Right atrium auricular region (tissue), 2 donors: ENCODE results near the gene REV3L. TPM values are rescaled to one million over a fixed set of nuclear protein-coding genes. Genes with fewer than 3 reads are reported as not detected.

Experiments used
- DNase-seq: peaks from one replicate; pipeline ENCODE4 v3.0.0-alpha.2; 2019; ENCODE audit warnings: low spot score
- H3K27ac ChIP-seq, 2 donors: fragments of 200-600 bp; sonication (generic); 1 replicate in 1 of 2; 2 replicates in 1 of 2; pipeline ENCODE4 v1.5.1; 2016 to 2019
- H3K27me3 ChIP-seq, 2 donors: fragments of 200-600 bp; sonication (generic); one replicate each; pipeline versions ENCODE4 v1.5.1 to v1.6.0; 2017 to 2019
- H3K36me3 ChIP-seq: fragments of 200-600 bp; sonication (generic); one replicate; pipeline ENCODE4 v1.5.1; 2016
- H3K4me1 ChIP-seq, 2 donors: fragments of 200-600 bp; sonication (generic); one replicate each; pipeline versions ENCODE4 v1.5.1 to v1.6.0; 2017 to 2019
- H3K4me3 ChIP-seq, 2 donors: fragments of 200-600 bp; sonication (generic); 1 replicate in 1 of 2; 2 replicates in 1 of 2; pipeline ENCODE4 v1.5.1; 2017 to 2019; ENCODE audit warnings: mild to moderate bottlenecking in 1 of 2, moderate library complexity in 1 of 2
- H3K9me3 ChIP-seq, 2 donors: fragments of 200-600 bp; sonication (generic); one replicate each; pipeline ENCODE4 v1.5.1; 2019
- total RNA-seq, 2 donors: library from RNA; depleted of rRNA; stranded (reverse); fragments of >200 nt; gene quantifications; one replicate each; pipeline ENCODE4 v1.1.0, GENCODE V29; 2016
- TF ChIP-seq, protein P1 (sequence below), 2 donors: fragments of 200-600 bp; sonication (generic); IDR thresholded peaks; one replicate each; pipeline ENCODE4 v1.5.1; 2019; ENCODE audit warnings: antibody characterized with exemption in 2 of 2

REV3L gene
- total RNA-seq, 2 donors from 2014 or later: 14.5 to 34.2 TPM

DNA sequence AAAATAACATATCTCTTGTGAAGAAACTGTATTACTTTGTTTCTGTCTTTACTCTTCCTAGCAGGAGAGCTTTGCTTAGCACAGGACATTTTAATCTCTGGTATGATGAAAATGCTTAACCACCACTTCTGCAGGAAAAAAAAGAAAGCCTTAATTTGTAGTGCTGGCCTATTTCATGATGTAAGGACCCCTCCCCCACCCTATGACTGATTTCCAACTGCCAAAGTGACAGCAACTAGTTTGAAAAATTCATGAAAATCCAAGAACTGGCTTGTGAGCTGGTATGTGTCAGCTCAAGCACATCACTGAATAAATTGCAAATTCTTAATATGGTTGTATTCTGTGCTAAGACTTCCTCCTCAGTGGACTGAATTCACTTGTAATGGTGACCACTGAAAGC is 125.3 kb downstream of the REV3L start:
- Histone ChIP-seq H3K4me3 (no peak overlapping the region), H3K27ac (no peak overlapping the region), H3K9me3 (no peaks in the 10 kb centered on the region), H3K27me3 (no peaks in the 10 kb centered on the region), H3K36me3 (no peaks in the 10 kb centered on the region), H3K4me1 (peaks cover 0 to 18% of the 10 kb centered on the region in 2 donors)
- no peak for DNase-seq
- TF ChIP-seq, protein P1, sequence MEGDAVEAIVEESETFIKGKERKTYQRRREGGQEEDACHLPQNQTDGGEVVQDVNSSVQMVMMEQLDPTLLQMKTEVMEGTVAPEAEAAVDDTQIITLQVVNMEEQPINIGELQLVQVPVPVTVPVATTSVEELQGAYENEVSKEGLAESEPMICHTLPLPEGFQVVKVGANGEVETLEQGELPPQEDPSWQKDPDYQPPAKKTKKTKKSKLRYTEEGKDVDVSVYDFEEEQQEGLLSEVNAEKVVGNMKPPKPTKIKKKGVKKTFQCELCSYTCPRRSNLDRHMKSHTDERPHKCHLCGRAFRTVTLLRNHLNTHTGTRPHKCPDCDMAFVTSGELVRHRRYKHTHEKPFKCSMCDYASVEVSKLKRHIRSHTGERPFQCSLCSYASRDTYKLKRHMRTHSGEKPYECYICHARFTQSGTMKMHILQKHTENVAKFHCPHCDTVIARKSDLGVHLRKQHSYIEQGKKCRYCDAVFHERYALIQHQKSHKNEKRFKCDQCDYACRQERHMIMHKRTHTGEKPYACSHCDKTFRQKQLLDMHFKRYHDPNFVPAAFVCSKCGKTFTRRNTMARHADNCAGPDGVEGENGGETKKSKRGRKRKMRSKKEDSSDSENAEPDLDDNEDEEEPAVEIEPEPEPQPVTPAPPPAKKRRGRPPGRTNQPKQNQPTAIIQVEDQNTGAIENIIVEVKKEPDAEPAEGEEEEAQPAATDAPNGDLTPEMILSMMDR (IDR thresholded peaks at IDR 0.05): no peak

DNA sequence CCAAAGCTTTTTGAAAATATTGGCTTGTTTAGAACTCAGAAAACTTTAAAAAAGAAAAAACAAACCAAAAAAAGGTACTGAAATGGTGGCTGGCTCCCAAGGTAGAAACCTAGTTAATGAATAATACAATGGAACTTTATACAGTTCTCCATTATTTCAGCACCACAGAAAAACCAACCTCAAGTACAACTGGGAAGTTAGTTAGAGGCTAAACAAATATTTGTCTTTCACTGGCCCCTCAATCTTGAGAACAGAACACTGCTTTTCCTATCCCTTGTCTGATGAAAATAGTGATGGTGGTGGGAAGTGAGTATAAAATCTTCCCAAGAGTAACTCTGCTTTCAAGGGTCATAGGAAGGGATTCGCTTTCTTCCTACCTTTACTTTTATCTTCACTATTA is 126.5 kb downstream of the REV3L start:
- Histone ChIP-seq H3K4me1 (peaks cover 0 to 18% of the 10 kb centered on the region in 2 donors), H3K9me3 (no peaks in the 10 kb centered on the region), H3K27ac (no peak overlapping the region), H3K36me3 (peaks cover 5% of the 10 kb centered on the region), H3K4me3 (no peak overlapping the region), H3K27me3 (no peaks in the 10 kb centered on the region)
- TF ChIP-seq, protein P1 (IDR thresholded peaks at IDR 0.05): no peak
- no peak for DNase-seq

DNA sequence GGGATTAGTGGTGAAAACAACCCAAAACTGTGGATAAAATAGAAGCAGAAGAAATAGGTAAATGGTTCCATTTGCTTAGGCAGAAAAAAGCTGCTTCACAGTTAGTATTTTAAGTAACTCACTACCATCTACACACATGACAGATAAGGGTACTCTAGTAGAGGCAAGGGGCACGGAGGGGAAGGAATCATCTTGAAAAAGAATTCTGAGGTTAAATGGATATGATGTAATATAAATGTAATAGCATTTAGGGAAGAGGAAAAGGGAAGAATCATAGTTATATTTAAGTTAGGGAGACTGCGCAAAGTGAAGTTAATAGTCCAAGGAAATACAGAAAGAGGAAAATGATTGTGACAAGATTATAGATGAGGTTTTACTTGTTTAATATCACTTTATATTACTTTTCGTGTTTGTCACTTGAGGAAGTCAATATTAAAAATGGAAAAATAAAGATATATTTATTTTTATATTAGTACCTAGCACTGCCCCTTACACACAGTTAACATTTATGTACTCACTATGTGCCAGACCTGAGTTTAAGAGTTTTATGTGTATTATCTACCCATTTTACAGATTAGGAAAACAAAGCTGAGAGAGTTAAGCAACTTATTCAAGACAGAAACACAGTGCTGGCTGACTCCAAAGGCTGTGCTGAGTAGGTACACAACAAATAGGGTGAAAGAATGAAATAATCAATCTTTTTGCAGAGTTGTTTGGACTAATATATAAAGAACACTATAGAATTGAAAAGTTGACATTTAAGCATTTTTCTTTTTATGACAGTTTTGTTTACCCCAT is 128.1 kb downstream of the REV3L start:
- H3K4me1 ChIP-seq: peaks cover 0 to 18% of the 10 kb centered on the region in 2 donors
- TF ChIP-seq, protein P1 (IDR thresholded peaks at IDR 0.05): no peak
- no peak for DNase-seq
- peaks cover 15% of the 10 kb centered on the region for H3K36me3 ChIP-seq
- H3K9me3 ChIP-seq: no peaks in the 10 kb centered on the region
- H3K4me3 ChIP-seq: no peak overlapping the region
- H3K27me3 ChIP-seq: no peaks in the 10 kb centered on the region
- peak overlapping the region; percentile 25 to 67 for H3K27ac ChIP-seq

DNA sequence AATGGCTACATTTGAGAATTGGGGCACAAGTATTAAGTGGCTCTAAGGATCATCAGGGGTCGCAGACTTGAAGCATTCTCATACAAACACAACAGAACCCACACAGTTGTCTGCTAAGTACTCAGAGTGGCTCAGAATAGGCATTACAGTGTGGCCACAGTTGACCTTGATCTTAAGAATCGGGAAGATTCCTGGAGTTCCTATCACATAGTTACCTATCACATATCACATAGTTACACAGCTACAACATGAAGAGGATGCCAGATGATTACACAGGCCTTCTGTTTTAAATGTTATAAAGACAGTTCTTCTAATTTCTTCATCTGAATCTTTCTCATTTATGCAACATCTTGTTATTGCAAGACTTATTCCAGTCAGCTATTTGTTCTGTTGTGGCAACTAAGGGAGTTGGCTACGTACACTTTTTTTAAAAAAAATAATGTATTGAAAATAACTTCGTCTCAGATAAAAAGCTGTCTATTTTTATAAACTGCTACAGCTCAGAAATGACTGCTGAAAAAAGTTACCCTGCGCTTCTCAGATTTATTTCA is 129.0 kb downstream of the REV3L start:
- Histone ChIP-seq H3K27ac (peak overlapping the region; percentile 25 to 67), H3K4me1 (peaks cover 0 to 18% of the 10 kb centered on the region in 2 donors), H3K9me3 (no peaks in the 10 kb centered on the region), H3K4me3 (no peak overlapping the region), H3K27me3 (no peaks in the 10 kb centered on the region), H3K36me3 (peaks cover 15% of the 10 kb centered on the region)
- TF ChIP-seq, protein P1 (IDR thresholded peaks at IDR 0.05): no peak
- DNase-seq: no peak

DNA sequence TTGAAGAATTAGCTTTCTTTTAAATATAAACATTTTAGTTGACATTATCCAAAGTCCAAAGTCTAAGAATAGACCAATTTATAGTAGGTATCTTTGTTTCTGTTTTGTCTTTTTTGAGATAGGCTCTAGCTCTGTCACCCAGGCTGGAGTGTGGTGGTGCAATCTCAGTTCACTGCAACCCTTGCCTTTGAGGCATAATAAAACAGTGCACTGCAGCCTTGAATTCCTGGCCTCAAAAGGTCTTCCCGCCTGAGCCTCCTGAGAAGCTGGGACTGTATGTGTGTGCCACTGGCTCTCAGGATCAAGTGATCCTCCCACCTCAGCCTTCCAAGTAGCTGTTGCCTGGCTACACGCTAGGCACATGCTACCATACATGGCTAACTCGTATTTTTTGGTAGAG is 135.4 kb downstream of the REV3L start:
- no peak for DNase-seq
- no peak overlapping the region for H3K4me3 ChIP-seq
- TF ChIP-seq, protein P1 (IDR thresholded peaks at IDR 0.05): no peak
- no peaks in the 10 kb centered on the region for H3K27me3 ChIP-seq
- no peaks in the 10 kb centered on the region for H3K4me1 ChIP-seq
- no peaks in the 10 kb centered on the region for H3K9me3 ChIP-seq
- no peak overlapping the region for H3K27ac ChIP-seq
- peaks cover 25% of the 10 kb centered on the region for H3K36me3 ChIP-seq
